NCI-H1436 (cell line): ENCODE results near the gene LEAP2.

Experiments used
- DNase-seq: peaks from one replicate; lab custom pipeline; 2025; lab: John Stamatoyannopoulos, UW

LEAP2 gene

DNA sequence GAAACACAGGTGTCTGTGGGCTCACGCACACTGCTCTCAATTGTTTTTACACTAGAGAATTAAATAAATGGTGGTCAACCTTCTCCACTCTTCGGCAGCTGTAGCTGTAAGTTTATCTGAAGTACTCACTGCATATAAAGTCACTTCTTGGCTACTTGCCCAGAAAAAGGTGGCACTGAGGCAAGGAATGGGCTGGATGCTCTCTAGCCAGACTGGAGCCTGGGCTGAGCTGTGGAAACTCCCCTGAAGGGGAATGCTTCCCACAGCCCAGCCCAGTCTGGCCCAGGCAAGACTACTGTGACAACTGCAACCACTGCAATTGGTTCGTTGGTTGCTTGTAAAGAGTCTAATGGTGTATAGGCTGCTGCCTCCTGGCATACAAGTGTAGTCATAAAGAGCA is 4.5 kb downstream of the LEAP2 start:
- DNase-seq = no peak

DNA sequence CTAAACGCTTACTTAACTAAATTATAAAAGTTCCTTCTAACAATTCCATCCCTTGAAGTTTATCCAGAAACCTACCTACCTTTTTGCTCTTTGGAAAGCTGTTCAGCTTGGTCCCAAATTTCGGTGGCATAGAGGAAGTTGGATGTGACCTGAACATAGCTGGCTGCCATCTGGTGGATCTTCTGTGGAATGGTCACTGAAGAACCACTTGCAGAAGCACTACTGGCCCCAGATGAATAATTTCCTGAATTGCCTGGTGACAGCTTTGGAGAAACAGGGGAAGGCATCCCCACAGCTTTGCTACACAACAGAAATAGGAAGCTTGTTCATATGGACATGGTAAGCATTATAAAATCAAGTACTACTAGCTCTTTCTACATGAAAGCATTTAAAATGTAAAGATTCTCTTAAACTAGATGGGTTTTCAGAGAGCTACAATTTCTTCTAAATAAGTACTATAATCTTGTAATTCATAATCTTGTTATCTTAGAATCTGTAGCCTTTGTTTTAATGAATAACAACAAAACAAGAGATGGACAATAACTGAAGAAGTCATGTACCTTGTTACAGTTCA is 9.9 kb downstream of the LEAP2 start:
- DNase-seq = no peak

DNA sequence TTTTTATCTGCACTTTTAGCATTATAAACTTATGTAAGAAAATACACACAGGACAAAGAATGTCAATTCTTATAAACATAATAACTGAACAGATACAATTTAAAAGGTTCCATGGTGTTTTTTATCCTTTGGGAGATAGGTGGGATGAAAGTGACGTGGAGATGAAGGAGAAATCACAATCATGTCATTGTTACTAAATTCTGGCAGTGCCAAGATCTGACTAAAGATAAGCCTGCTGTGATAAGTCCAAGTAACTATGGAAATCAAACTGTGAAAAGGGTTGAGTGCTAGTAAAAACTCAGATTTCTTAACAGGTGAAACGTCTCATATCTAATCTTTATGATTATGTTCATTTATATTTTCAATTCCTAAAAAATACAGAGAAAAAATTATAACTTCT is 11.1 kb downstream of the LEAP2 start:
- no peak for DNase-seq

- no peak for DNase-seq
Observed at GRCh38 chr5:132886064-132886823, 12.8 kb downstream of the LEAP2 start.

GRCh38 chr5:132887283-132887682 is 13.8 kb downstream of the LEAP2 start:
- no peak for DNase-seq

GRCh38 chr5:132889501-132889900 is 16.0 kb downstream of the LEAP2 start:
- DNase-seq = no peak

DNA sequence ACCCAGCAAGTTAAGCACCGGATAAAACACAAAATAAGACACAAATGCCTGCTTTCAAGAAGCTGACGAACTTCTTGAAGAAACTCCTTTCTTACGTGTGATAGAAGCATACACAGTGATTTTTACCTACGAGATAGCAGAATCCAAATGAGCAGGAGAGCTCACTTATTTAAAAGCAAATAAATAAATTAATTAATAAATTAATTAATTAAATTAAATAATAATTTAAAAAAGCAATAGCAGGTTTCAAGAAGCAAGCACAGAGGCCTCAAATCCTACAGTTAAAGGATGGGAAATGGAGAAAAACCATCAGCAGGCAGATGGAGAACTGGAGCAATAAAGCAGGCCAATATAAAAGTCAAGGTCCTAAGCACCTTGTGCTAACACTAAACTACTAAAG is 17.3 kb downstream of the LEAP2 start:
- no peak for DNase-seq

DNA sequence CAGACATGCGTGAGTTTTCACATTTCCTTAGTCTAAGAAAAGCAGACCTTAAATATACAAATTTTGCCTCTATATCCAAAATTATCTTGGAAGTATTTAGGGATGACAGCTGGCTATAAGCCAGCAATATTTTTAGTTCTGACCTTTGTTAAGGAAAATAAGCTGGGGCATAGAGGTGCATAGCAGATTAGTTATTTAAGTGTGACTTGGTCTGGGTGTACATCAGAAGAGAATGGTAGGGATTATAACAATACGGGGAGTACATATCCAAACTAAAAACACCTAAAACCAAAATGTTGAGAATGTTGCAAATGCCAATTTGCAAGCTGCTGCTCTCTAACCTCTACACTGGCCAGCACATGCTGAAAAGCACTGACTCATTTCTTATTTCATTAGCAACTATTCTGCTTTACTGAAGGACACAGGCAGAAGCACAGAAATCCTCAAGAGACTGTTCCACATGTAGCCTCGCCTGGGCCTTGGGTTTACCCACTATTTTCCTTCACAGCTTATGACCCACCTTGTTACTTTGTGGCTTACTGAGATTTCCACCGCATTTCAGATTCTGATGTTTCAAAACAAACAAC is 22.3 kb downstream of the LEAP2 start:
- no peak for DNase-seq

DNA sequence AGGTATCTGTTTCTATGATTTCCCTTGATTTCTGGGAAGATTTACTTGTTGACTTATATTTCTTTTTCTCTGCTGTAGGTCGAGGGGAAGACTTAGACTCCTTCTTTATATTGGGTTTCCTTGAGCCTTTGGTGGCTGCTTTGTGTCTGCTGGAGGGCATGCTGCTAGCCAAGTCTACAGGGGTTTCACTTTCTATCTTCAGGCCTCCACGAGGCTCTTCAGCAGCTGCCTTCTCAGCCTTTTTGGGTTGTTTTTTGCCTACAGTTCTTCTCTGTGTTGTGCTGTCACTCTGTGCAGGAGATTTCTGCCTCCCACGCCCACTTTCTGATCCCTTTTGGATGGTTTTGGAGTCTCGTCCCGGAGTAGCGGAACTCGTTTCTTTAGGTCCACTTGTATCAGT is 23.2 kb downstream of the LEAP2 start:
- no peak for DNase-seq

DNA sequence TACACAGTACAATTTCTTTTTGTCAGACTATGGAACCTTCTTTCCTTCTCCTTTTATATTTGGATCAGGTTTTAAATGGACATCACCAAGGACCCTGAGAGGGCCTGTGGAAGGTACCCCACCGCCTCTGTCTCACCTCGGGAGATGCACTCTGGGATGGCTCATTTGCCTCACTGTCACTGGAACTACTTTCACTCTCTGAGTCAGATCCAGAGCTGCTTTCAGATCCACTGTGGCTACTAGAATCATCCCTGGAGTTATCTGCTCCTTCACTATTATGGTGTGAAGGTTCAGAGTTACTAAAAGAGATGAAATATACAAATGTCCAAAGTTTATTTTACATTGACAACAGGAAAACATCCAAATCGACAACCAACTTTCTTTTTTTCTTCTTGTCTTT is 24.6 kb downstream of the LEAP2 start:
- DNase-seq = no peak

- DNase-seq = peak; percentile 11
Observed at GRCh38 chr5:132901036-132901435, 27.6 kb downstream of the LEAP2 start.

DNA sequence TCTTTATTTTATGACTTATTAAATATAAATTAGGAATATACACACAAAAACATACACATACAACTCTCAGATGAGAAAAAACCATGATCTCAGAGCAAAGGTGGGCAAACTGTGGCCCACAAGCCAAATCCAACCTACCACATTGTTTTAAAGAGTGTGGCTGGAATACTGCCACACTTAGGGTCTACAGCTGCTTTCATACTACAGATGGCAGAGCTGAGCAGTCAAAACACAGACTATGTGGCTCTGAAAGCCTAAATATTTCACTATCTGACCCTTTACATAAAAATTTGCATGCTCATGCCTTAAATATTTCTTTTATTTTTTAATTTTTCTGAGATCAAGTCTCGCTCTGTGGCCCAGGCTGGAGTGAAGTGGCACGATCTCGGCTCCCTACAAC is 28.3 kb downstream of the LEAP2 start:
- no peak for DNase-seq

DNA sequence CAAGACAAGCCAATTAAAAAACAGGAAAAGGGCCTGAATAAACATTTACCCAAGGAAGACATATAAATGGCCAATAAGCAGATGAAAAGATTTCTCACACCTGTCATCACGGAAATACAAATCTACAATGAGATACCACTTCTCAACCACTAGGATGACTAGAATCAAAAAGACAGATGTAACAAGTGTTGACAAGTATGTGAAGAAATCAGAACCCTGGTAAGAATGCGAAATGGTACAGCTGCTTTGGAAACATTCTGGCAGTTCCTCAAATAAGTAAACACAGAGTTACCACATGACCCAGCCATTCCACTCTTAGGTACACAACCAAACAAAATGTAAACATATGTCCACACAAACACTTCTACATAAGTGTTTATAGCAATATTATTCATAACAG is 32.5 kb downstream of the LEAP2 start:
- DNase-seq = no peak

- no peak for DNase-seq
Observed at GRCh38 chr5:132907161-132907560, 33.7 kb downstream of the LEAP2 start.

GRCh38 chr5:132909702-132910101 is 36.2 kb downstream of the LEAP2 start:
- DNase-seq = no peak

DNA sequence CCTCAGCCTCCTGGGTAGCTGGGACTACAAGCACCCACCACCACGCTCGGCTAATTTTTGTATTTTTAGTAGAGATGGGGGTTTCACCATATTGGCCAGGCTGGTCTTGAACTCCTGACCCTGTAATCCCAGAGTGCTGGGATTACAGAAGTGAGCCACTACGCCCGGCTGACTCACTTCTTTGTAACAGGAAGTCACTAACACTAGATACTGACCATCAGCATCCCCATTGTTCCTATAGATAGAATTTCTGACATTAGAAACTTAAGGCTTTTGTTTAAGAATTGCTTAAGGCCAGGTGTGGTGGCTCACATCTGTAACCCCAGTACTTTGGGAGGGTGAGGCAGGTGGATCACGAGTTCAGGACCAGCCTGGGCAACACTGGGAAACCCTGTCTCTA is 42.2 kb downstream of the LEAP2 start:
- DNase-seq = no peak

- no peak for DNase-seq
Observed at GRCh38 chr5:132916086-132916485, 42.6 kb downstream of the LEAP2 start.
